HUES64 (cell line): ENCODE results near the gene ABCA6.

Experiments used
- H3K27ac ChIP-seq: 2 replicates; pipeline ENCODE4 v1.7.0; 2013; ENCODE audit warnings: low read depth, low read length, inconsistent platforms
- H3K27me3 ChIP-seq: 2 replicates; pipeline ENCODE4 v1.6.1; 2013; ENCODE audit warnings: mild to moderate bottlenecking, low read length; ENCODE audit not compliant: insufficient read depth
- H3K36me3 ChIP-seq: 2 replicates; pipeline ENCODE4 v1.6.1; 2013; ENCODE audit warnings: mild to moderate bottlenecking, low read length; ENCODE audit not compliant: insufficient read depth
- H3K4me1 ChIP-seq: 2 replicates; pipeline ENCODE4 v1.6.1; 2013; ENCODE audit warnings: mild to moderate bottlenecking, low read length, moderate library complexity; ENCODE audit not compliant: insufficient read depth
- H3K4me3 ChIP-seq: 2 replicates; pipeline ENCODE4 v1.5.1; 2013; ENCODE audit warnings: mild to moderate bottlenecking, low read length, moderate library complexity
- H3K9ac ChIP-seq: 2 replicates; pipeline ENCODE4 v1.6.1; 2013; ENCODE audit warnings: mild to moderate bottlenecking, low read depth, low read length
- H3K9me3 ChIP-seq: 2 replicates; pipeline ENCODE4 v1.6.1; 2013; ENCODE audit warnings: low read depth, low read length; ENCODE audit not compliant: insufficient read depth
- WGBS: fragments of 150-250, 120-280 bp; methylation state at CpG from one replicate; pipeline ENCODE4 v1.1.7; 2013; ENCODE audit warnings: missing lambda C conversion rate; 5-methylcytosine and 5-hydroxymethylcytosine counted together

ABCA6 gene

GRCh38 chr17:69134112-69134511 lies 7.6 kb downstream of the ABCA6 start:
- H3K9me3 ChIP-seq = no peaks in the 10 kb centered on the region
- H3K27ac ChIP-seq = no peak overlapping the region
- no peaks in the 10 kb centered on the region for H3K27me3 ChIP-seq
- no peaks in the 10 kb centered on the region for H3K36me3 ChIP-seq
- H3K9ac ChIP-seq = no peak overlapping the region
- H3K4me1 ChIP-seq = 0 out of 2 replicates have a peak, but pooled peaks cover 7% of the 10 kb centered on the region
- H3K4me3 ChIP-seq = no peak overlapping the region
- 87% methylated on average over 3 of the region's 3 CpGs for WGBS

- Histone ChIP-seq H3K36me3 (no peaks in the 10 kb centered on the region), H3K9me3 (no peaks in the 10 kb centered on the region), H3K27me3 (no peaks in the 10 kb centered on the region), H3K4me1 (0 out of 2 replicates have a peak, but pooled peaks cover 7% of the 10 kb centered on the region), H3K9ac (no peak overlapping the region), H3K27ac (no peak overlapping the region), H3K4me3 (no peak overlapping the region)
- 80% methylated on average over 5 of the region's 6 CpGs for WGBS
Measured at GRCh38 chr17:69130627-69131296, 10.9 kb downstream of the ABCA6 start.

- Histone ChIP-seq H3K4me1 (no peaks in the 10 kb centered on the region), H3K9me3 (no peaks in the 10 kb centered on the region), H3K27ac (no peak overlapping the region), H3K4me3 (no peak overlapping the region), H3K9ac (no peak overlapping the region), H3K27me3 (no peaks in the 10 kb centered on the region), H3K36me3 (no peaks in the 10 kb centered on the region)
- 88% methylated on average over 1 of the region's 1 CpG for whole genome bisulfite sequencing
Measured at GRCh38 chr17:69123626-69124025, 18.1 kb downstream of the ABCA6 start.

GRCh38 chr17:69122065-69122464 lies 19.6 kb downstream of the ABCA6 start:
- Histone ChIP-seq H3K36me3 (no peaks in the 10 kb centered on the region), H3K9me3 (no peaks in the 10 kb centered on the region), H3K27me3 (no peaks in the 10 kb centered on the region), H3K9ac (no peak overlapping the region), H3K4me1 (no peaks in the 10 kb centered on the region), H3K4me3 (no peak overlapping the region), H3K27ac (no peak overlapping the region)
- WGBS = 98% methylated on average over 5 of the region's 5 CpGs

GRCh38 chr17:69117855-69118784 lies 23.6 kb downstream of the ABCA6 start:
- Histone ChIP-seq H3K27me3 (no peaks in the 10 kb centered on the region), H3K4me1 (no peaks in the 10 kb centered on the region), H3K9me3 (no peaks in the 10 kb centered on the region), H3K27ac (no peak overlapping the region), H3K9ac (no peak overlapping the region), H3K4me3 (no peak overlapping the region), H3K36me3 (no peaks in the 10 kb centered on the region)
- WGBS = 60% methylated on average over 2 of the region's 2 CpGs

GRCh38 chr17:69111794-69112193 lies 29.9 kb downstream of the ABCA6 start:
- no peaks in the 10 kb centered on the region for H3K9me3 ChIP-seq

GRCh38 chr17:69105907-69106730 lies 35.6 kb downstream of the ABCA6 start:
- Histone ChIP-seq H3K4me3 (no peak overlapping the region), H3K4me1 (no peaks in the 10 kb centered on the region), H3K36me3 (no peaks in the 10 kb centered on the region), H3K27me3 (no peaks in the 10 kb centered on the region), H3K9me3 (no peaks in the 10 kb centered on the region), H3K27ac (no peak overlapping the region), H3K9ac (no peak overlapping the region)
- 91% methylated on average over 9 of the region's 10 CpGs for WGBS

More at GRCh38 chr17:69111794-69112193, 29.9 kb downstream of the ABCA6 start:
- no peaks in the 10 kb centered on the region for H3K36me3 ChIP-seq
- no peaks in the 10 kb centered on the region for H3K4me1 ChIP-seq
- no peak overlapping the region for H3K9ac ChIP-seq
- H3K27me3 ChIP-seq = no peaks in the 10 kb centered on the region
- no peak overlapping the region for H3K4me3 ChIP-seq
- 100% methylated on average over 1 of the region's 1 CpG for WGBS
- no peak overlapping the region for H3K27ac ChIP-seq

- Histone ChIP-seq H3K9ac (no peak overlapping the region), H3K36me3 (no peaks in the 10 kb centered on the region), H3K4me3 (no peak overlapping the region), H3K9me3 (no peaks in the 10 kb centered on the region), H3K27me3 (no peaks in the 10 kb centered on the region), H3K27ac (no peak overlapping the region), H3K4me1 (no peaks in the 10 kb centered on the region)
- WGBS = 90% methylated on average over 9 of the region's 9 CpGs
Measured at GRCh38 chr17:69103557-69104233, 38.0 kb downstream of the ABCA6 start.

- no peak overlapping the region for H3K4me3 ChIP-seq
- H3K9me3 ChIP-seq = no peaks in the 10 kb centered on the region
- 100% methylated on average over 2 of the region's 4 CpGs for WGBS
- no peaks in the 10 kb centered on the region for H3K4me1 ChIP-seq
- H3K27ac ChIP-seq = no peak overlapping the region
- H3K9ac ChIP-seq = no peak overlapping the region
- no peaks in the 10 kb centered on the region for H3K27me3 ChIP-seq
- no peaks in the 10 kb centered on the region for H3K36me3 ChIP-seq
Measured at GRCh38 chr17:69098625-69099024, 43.1 kb downstream of the ABCA6 start.

GRCh38 chr17:69096541-69096940 lies 45.2 kb downstream of the ABCA6 start:
- Histone ChIP-seq H3K4me3 (no peak overlapping the region), H3K27me3 (no peaks in the 10 kb centered on the region), H3K4me1 (no peaks in the 10 kb centered on the region), H3K36me3 (no peaks in the 10 kb centered on the region), H3K27ac (no peak overlapping the region), H3K9ac (no peak overlapping the region), H3K9me3 (no peaks in the 10 kb centered on the region)
- 100% methylated on average over 1 of the region's 1 CpG for WGBS
